Hepatocyte (in vitro differentiated cells): Measurements from ENCODE around the gene PTRH1. TPM values are rescaled to one million over a fixed set of nuclear protein-coding genes. Genes with fewer than 3 reads are reported as not detected.

ENCODE experiments used
- DNase-seq: peaks from one replicate; pipeline ENCODE4 v3.0.0-alpha.2; 2016; ENCODE audit warnings: low spot score
- H2AFZ ChIP-seq: fragments of 200-600 bp; sonication (generic); 2 replicates; pipeline ENCODE4 v1.6.0; 2016; ENCODE audit warnings: antibody characterized with exemption, mild to moderate bottlenecking
- H3K27ac ChIP-seq: fragments of 200-600 bp; sonication (generic); 2 replicates; pipeline ENCODE4 v1.5.1; 2016; ENCODE audit warnings: mild to moderate bottlenecking
- H3K27me3 ChIP-seq: fragments of 200-600 bp; sonication (generic); 2 replicates; pipeline ENCODE4 v1.6.1; 2016
- H3K36me3 ChIP-seq: fragments of 200-600 bp; sonication (generic); replicated peaks from 2 replicates; pipeline ENCODE4 v1.5.1; 2016; ENCODE audit warnings: low read depth; ENCODE audit not compliant: insufficient read depth
- H3K4me1 ChIP-seq: fragments of 200-600 bp; sonication (generic); 2 replicates; pipeline ENCODE4 v1.5.1; 2016; ENCODE audit warnings: mild to moderate bottlenecking, moderate library complexity; ENCODE audit not compliant: insufficient read depth
- H3K4me2 ChIP-seq: fragments of 200-600 bp; sonication (generic); 2 replicates; pipeline ENCODE4 v1.6.0; 2016
- H3K4me3 ChIP-seq: fragments of 200-600 bp; sonication (generic); 2 replicates; pipeline ENCODE4 v1.5.1; 2016; ENCODE audit warnings: mild to moderate bottlenecking
- H3K79me2 ChIP-seq: fragments of 200-600 bp; sonication (generic); 2 replicates; pipeline ENCODE4 v1.6.0; 2017; ENCODE audit warnings: mild to moderate bottlenecking
- H3K9me2 ChIP-seq: fragments of 200-600 bp; sonication (generic); replicated peaks from 2 replicates; pipeline ENCODE4 v1.6.0; 2017; ENCODE audit warnings: mild to moderate bottlenecking; ENCODE audit not compliant: insufficient read depth
- H3K9me3 ChIP-seq: fragments of 200-600 bp; sonication (generic); 2 replicates; pipeline ENCODE4 v1.5.1; 2016; ENCODE audit warnings: low read depth, mild to moderate bottlenecking
- H4K20me1 ChIP-seq: fragments of 200-600 bp; sonication (generic); 2 replicates; pipeline ENCODE4 v1.6.0; 2016; ENCODE audit warnings: mild to moderate bottlenecking; ENCODE audit not compliant: insufficient read depth, poor library complexity, severe bottlenecking
- CTCF ChIP-seq: fragments of 200-600 bp; sonication (generic); IDR thresholded peaks from 2 replicates; pipeline ENCODE4 v1.5.1; 2016; ENCODE audit warnings: antibody characterized with exemption, mild to moderate bottlenecking; ENCODE audit not compliant: poor library complexity
- EZH2 ChIP-seq: fragments of 200-600 bp; sonication (generic); IDR thresholded peaks from 2 replicates; pipeline ENCODE4 v1.6.1; 2016; ENCODE audit warnings: antibody characterized with exemption, mild to moderate bottlenecking, borderline replicate concordance
- EZH2phosphoT487 ChIP-seq: fragments of 200-600 bp; sonication (generic); IDR thresholded peaks from one replicate; pipeline ENCODE4 v1.6.1; 2018; ENCODE audit warnings: antibody characterized with exemption, mild to moderate bottlenecking, low read depth, moderate library complexity; ENCODE audit not compliant: unreplicated experiment, severe bottlenecking
- WGBS: methylation state at CpG from one replicate; pipeline ENCODE4 v1.1.6; 2016; ENCODE audit warnings: low lambda C conversion rate; ENCODE audit errors: missing lambda C conversion rate; 5-methylcytosine and 5-hydroxymethylcytosine counted together
- polyA plus RNA-seq: library from polyadenylated mRNA; unstranded; fragments of >200 nt; fragmentation: Nextera tagmentation; extraction: Ambion mirVana; gene quantifications from 2 replicates; pipeline ENCODE4 v1.2.1, GENCODE V29; 2016
- total RNA-seq: library from RNA; depleted of rRNA; stranded (reverse); fragments of >200 nt; gene quantifications from 2 replicates; pipeline ENCODE4 v1.2.3, GENCODE V29; 2014

PTRH1 gene
- total and polyA plus RNA-seq, 2 experiments from 2014 or later: 13.5 to 25.9 TPM

GRCh38 chr9:127744398-127745110 is 29.1 kb upstream of the PTRH1 start:
- Histone ChIP-seq H3K27ac (no peak overlapping the region), H3K4me3 (no peak overlapping the region), H3K4me2 (no peak overlapping the region), H3K27me3 (peaks cover 11% of the 10 kb centered on the region), H3K4me1 (peaks cover 19% of the 10 kb centered on the region), H3K9me3 (no peaks in the 10 kb centered on the region), H4K20me1 (no peaks in the 10 kb centered on the region), H3K9me2 (no peaks in the 10 kb centered on the region), H3K79me2 (no peaks in the 10 kb centered on the region), H3K36me3 (no peaks in the 10 kb centered on the region), H2AFZ (no peak overlapping the region)
- DNase-seq: no peak
- whole genome bisulfite sequencing: 94% methylated on average over 19 of the region's 19 CpGs
- TF ChIP-seq EZH2 (no peak), EZH2phosphoT487 (no peak), CTCF (no peak)

GRCh38 chr9:127742435-127743088 is 27.1 kb upstream of the PTRH1 start:
- no peak overlapping the region for H3K27ac ChIP-seq
- peak overlapping the region; percentile 79 for H3K4me2 ChIP-seq
- H3K36me3 ChIP-seq: no peaks in the 10 kb centered on the region
- peak overlapping the region; percentile 58 for H2AFZ ChIP-seq
- TF ChIP-seq EZH2phosphoT487 (no peak), CTCF (no peak), EZH2 (no peak)
- H4K20me1 ChIP-seq: no peaks in the 10 kb centered on the region
- no peaks in the 10 kb centered on the region for H3K9me2 ChIP-seq
- H3K9me3 ChIP-seq: no peaks in the 10 kb centered on the region
- WGBS: 4% methylated on average over 33 of the region's 33 CpGs
- peaks cover 19% of the 10 kb centered on the region for H3K4me1 ChIP-seq
- no peaks in the 10 kb centered on the region for H3K79me2 ChIP-seq
- H3K27me3 ChIP-seq: peaks cover 11% of the 10 kb centered on the region
- peak overlapping the region; percentile 20 for H3K4me3 ChIP-seq
- peak; percentile 68 for DNase-seq

- TF ChIP-seq EZH2phosphoT487 (no peak), EZH2 (no peak), CTCF (no peak)
- no peaks in the 10 kb centered on the region for H3K9me3 ChIP-seq
- 7% methylated on average over 26 of the region's 38 CpGs for WGBS
Observed at GRCh38 chr9:127741831-127742434, 26.5 kb upstream of the PTRH1 start.

More at GRCh38 chr9:127741831-127742434, 26.5 kb upstream of the PTRH1 start:
- Histone ChIP-seq H3K27me3 (peaks cover 11% of the 10 kb centered on the region), H3K4me2 (peak overlapping the region; percentile 79), H3K36me3 (no peaks in the 10 kb centered on the region), H2AFZ (peak overlapping the region; percentile 58), H3K4me1 (peaks cover 19% of the 10 kb centered on the region), H3K27ac (no peak overlapping the region), H3K79me2 (no peaks in the 10 kb centered on the region), H4K20me1 (no peaks in the 10 kb centered on the region), H3K9me2 (no peaks in the 10 kb centered on the region), H3K4me3 (peak overlapping the region; percentile 20)
- DNase-seq: peak; percentile 75
